ENCODE measurements around the gene BHLHE40.

BHLHE40 gene

DNA sequence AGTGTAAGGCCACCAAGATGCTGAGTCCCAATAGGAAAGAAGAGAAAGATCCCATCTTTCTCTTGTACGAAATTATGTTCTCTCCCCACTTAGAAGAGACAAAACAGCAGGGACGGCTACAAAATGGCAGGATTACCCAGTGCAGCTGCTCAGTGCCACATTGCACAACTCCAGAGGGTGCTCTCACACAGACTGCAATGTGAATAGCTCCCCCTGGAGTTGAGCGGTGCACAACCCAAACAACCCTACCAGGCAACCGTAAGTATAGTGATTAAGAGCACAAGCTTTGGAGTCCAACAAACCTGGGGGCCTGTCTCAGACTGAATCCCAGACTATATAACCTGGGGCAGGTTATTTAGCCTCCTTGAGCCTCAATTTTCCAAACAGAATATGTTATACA, 3.1 kb upstream of the BHLHE40 start:
- peaks cover 12% of the 10 kb centered on the region; the same call in 1 of the 2 replicates for H3K27me3 ChIP-seq
- peak; percentile 91 for TF ChIP-seq Cebpa-rat (IDR thresholded peaks at IDR 0.05)
- no peak overlapping the region for H3K9ac ChIP-seq
- H4K20me1 ChIP-seq: peaks cover 13% of the 10 kb centered on the region; the same call in 1 of the 2 replicates
- H3K4me3 ChIP-seq: no peak overlapping the region
- H3K27ac ChIP-seq: no peak overlapping the region
- peaks cover 71% of the 10 kb centered on the region for H3K4me1 ChIP-seq
- no peaks in the 10 kb centered on the region for H3K9me3 ChIP-seq
- peak overlapping the region; percentile 90 for H3K4me2 ChIP-seq
- H3K36me3 ChIP-seq: no peaks in the 10 kb centered on the region

DNA sequence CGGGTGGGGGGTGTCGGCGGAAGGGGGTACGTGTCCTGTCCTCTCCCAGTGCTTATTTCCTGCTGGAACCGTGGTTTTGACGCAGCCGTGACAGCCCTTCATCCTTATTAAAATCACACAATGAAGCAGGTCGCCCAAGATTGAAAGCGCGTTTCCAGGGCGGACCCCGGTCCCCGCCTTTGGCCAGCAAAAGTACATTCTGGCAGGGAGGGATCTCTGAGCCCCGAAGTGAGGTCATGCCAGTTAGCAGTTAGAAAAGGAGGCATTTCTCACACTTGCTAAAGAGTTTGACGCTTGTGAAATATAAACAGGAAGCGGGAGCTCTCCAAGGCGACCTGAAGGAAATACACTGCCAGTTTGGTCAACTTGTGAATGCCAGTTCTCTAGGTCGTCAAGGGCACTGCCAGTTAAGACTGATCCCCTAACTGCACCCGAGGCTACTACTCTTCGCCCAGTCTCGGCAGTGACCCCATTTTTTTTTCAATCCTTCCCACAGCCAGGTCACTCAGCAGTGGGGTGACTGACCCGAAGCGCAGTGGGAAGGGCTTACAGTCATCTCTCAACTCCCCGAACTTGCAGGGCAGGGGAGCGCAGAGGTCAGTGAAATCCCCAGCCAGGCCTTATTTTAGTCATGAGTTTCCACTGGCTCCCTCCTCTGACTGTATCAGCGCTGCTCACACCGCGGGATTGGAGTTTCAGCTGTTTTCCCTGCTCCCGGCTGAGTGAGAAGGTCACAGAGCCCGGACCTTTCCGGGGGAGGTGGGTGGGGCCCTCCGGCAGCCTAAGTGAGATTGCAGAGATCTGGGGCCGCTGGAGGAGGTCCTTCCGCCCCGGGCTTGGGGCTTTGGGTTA, 2.0 kb upstream of the BHLHE40 start:
- peak overlapping the region; percentile 79 for H3K9ac ChIP-seq
- H3K27me3 ChIP-seq: peaks cover 12% of the 10 kb centered on the region; the same call in 1 of the 2 replicates
- peak overlapping the region; percentile 89 for H3K27ac ChIP-seq
- peak overlapping the region; percentile 74 for H3K4me3 ChIP-seq
- TF ChIP-seq Cebpa-rat (IDR thresholded peaks at IDR 0.05): no peak
- peak overlapping the region; percentile 90 for H3K4me2 ChIP-seq
- H3K9me3 ChIP-seq: no peaks in the 10 kb centered on the region
- peaks cover 24% of the 10 kb centered on the region for H4K20me1 ChIP-seq
- peaks cover 82% of the 10 kb centered on the region for H3K4me1 ChIP-seq
- H3K36me3 ChIP-seq: no peaks in the 10 kb centered on the region

DNA sequence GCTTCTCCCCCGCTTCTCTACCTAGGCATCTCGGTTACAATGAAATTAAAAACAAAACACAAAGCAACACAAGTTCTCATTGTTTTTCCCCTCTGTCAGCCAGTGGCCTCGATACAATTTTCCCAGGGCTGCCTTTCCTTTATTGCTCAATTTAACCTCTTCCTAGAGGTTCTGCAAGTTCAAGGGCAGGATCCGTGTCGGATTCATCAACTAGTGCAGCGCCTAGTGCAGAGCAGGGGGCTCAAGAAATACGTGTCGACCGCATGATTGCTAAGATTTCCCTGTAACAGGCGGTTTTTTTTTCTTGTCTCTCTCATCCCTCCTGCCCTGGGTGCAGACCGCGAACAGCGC, 1.4 kb upstream of the BHLHE40 start:
- Histone ChIP-seq H3K4me1 (peaks cover 82% of the 10 kb centered on the region), H3K27me3 (peaks cover 12% of the 10 kb centered on the region; the same call in 1 of the 2 replicates), H3K4me2 (peak overlapping the region; percentile 90), H3K9ac (peak overlapping the region; percentile 79), H3K9me3 (no peaks in the 10 kb centered on the region), H3K4me3 (peak overlapping the region; percentile 74), H3K27ac (peak overlapping the region; percentile 89), H3K36me3 (peaks cover 1% of the 10 kb centered on the region; the same call in 1 of the 2 replicates), H4K20me1 (peaks cover 30% of the 10 kb centered on the region)
- no peak for TF ChIP-seq Cebpa-rat (IDR thresholded peaks at IDR 0.05)

DNA sequence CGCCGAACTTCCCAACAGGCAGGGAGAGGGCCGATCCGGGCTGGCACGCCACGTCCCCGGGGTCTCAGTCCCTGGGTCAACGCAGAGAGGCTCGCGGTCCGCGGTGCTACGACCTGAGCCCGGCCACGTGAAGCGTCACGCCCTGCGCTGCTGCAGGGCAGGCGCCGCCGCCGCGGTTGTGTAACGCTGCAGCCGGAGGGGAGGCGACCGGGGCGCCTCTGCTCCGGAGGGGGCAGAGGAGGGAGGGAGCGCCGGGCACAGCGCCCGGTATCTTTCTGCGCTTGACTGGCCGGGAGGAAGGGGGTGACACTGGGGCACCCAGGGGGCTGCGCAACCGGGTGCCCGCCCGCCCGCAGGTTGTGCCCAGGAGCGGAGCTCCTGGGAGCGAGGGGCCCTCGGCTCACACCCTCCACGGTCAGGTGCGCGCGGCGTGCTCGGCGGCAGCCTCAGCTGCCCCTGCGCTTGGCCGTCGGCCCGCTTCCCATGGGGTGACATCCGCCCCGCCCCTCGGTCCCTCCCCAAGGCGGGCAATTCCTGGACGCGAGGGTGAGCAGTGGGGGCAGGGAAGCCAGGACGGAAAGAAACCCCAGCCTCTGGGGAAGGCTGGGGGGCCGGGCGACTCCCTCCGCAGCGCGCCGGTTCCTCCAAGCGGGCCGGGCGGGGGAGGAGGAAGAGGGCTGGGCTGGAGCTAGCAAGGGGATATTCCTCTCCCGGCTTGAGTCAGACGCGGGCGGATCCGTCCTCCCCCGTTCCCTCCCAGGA, 852 bp upstream of the BHLHE40 start:
- Histone ChIP-seq H3K27me3 (peaks cover 12% of the 10 kb centered on the region; the same call in 1 of the 2 replicates), H3K9ac (peak overlapping the region; percentile 79), H3K4me1 (peaks cover 82% of the 10 kb centered on the region), H3K9me3 (no peaks in the 10 kb centered on the region), H3K4me3 (peak overlapping the region; percentile 74), H3K4me2 (peak overlapping the region; percentile 90), H3K36me3 (peaks cover 6% of the 10 kb centered on the region; the same call in 1 of the 2 replicates), H3K27ac (peak overlapping the region; percentile 89), H4K20me1 (peaks cover 35% of the 10 kb centered on the region)
- TF ChIP-seq Cebpa-rat (IDR thresholded peaks at IDR 0.05): peak; percentile 96

DNA sequence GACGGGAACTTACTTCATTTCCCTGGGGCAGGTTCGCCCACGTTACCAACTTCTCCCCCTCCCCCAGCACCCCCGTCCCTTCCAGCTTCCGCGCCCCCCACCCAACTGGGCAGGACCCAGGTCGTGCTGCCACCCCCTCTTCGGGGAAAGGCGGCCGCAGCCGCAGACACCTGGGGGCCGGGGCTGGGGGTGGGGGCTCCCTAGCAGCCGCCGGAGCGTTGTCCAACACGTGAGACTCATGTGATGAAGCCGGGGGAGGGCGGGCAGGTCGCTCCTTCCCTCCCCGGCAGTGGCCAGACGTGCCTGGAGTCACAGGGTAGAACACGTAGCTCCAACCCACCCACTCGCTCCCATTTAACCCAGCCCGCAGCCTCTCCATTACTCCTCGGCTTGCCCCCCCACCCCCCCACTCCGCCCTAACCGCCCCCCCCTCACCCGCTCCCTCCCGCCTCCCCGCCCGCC, 240 bp upstream of the BHLHE40 start:
- H3K4me2 ChIP-seq: peak overlapping the region; percentile 97
- H3K9ac ChIP-seq: peak overlapping the region; percentile 79
- H3K4me3 ChIP-seq: peak overlapping the region; percentile 74
- H3K4me1 ChIP-seq: peaks cover 82% of the 10 kb centered on the region
- H4K20me1 ChIP-seq: peaks cover 41% of the 10 kb centered on the region
- peaks cover 12% of the 10 kb centered on the region; the same call in 1 of the 2 replicates for H3K27me3 ChIP-seq
- H3K36me3 ChIP-seq: peaks cover 6% of the 10 kb centered on the region; the same call in 1 of the 2 replicates
- H3K27ac ChIP-seq: peak overlapping the region; percentile 89
- H3K9me3 ChIP-seq: no peaks in the 10 kb centered on the region
- TF ChIP-seq Cebpa-rat (IDR thresholded peaks at IDR 0.05): no peak

DNA sequence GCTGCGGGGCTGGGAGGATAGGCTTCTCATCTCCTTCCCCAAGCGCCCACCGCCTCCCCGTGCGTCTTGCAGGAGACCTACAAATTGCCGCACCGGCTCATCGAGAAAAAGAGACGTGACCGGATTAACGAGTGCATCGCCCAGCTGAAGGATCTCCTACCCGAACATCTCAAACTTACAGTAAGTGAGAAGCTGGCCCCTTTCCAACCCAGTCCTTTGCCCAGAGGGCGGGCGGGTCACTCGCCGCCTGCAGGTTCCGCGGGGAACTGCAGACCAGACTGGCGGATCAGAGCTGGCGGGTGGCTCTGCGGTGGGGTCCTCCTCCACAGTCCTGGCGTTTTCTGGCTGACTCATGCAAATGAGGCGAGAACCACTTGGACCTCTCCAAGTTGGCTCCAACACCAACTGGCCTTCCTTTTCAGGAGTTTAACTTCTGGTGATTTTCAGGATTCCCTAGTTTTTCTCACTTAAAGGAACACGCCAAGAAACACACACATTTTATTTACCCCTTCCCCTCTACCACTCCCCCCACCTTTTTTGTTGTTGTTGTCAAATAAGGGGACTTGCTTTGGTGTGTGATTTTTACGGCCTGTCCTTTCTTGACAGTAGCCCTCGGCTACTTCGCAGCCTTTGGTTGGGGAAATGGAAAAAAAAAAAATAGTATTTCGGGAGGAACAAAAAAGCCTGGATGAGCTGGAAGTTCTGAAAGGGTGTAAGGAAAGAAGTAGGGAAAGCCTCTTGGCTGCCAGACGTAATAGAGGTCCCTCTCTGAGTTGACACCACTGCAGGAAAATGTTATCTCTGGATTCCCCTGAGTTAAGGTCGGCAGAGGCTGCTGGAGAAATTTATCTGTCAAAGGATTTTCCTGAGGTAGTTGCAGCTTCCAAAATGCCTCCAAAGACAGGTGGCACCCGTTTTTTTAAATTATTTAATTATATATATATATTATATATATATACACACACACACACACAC, 1.3 kb downstream of the BHLHE40 start:
- Histone ChIP-seq H4K20me1 (peaks cover 55% of the 10 kb centered on the region), H3K4me3 (peak overlapping the region; percentile 74), H3K27ac (no peak overlapping the region), H3K9ac (peak overlapping the region; percentile 61), H3K27me3 (peaks cover 12% of the 10 kb centered on the region; the same call in 1 of the 2 replicates), H3K36me3 (peaks cover 6% of the 10 kb centered on the region; the same call in 1 of the 2 replicates), H3K4me1 (peaks cover 80% of the 10 kb centered on the region), H3K9me3 (no peaks in the 10 kb centered on the region), H3K4me2 (peak overlapping the region; percentile 97)
- no peak for TF ChIP-seq Cebpa-rat (IDR thresholded peaks at IDR 0.05)

DNA sequence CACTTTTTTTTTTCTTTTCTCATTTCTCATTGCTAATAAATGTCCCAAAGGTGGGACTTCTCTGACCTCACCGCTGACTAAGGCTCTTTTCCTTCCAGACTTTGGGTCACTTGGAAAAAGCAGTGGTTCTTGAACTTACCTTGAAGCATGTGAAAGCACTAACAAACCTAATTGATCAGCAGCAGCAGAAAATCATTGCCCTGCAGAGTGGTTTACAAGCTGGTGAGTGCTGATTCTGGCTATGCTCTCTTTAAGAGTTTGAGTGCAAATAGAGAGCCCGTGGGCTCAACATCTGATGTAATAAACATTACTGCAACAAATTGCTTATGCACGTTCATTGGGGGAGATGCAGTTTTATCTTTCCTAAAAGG, 2.0 kb downstream of the BHLHE40 start:
- Histone ChIP-seq H3K27ac (no peak overlapping the region), H3K9ac (no peak overlapping the region), H3K4me3 (peak overlapping the region; percentile 38; the same call in 1 of the 2 replicates), H3K4me2 (peak overlapping the region; percentile 97; the same call in 1 of the 2 replicates), H3K9me3 (no peaks in the 10 kb centered on the region), H4K20me1 (peaks cover 62% of the 10 kb centered on the region), H3K36me3 (peaks cover 6% of the 10 kb centered on the region; the same call in 1 of the 2 replicates), H3K27me3 (peaks cover 17% of the 10 kb centered on the region; the same call in 1 of the 2 replicates), H3K4me1 (peaks cover 80% of the 10 kb centered on the region)
- TF ChIP-seq Cebpa-rat (IDR thresholded peaks at IDR 0.05): no peak

DNA sequence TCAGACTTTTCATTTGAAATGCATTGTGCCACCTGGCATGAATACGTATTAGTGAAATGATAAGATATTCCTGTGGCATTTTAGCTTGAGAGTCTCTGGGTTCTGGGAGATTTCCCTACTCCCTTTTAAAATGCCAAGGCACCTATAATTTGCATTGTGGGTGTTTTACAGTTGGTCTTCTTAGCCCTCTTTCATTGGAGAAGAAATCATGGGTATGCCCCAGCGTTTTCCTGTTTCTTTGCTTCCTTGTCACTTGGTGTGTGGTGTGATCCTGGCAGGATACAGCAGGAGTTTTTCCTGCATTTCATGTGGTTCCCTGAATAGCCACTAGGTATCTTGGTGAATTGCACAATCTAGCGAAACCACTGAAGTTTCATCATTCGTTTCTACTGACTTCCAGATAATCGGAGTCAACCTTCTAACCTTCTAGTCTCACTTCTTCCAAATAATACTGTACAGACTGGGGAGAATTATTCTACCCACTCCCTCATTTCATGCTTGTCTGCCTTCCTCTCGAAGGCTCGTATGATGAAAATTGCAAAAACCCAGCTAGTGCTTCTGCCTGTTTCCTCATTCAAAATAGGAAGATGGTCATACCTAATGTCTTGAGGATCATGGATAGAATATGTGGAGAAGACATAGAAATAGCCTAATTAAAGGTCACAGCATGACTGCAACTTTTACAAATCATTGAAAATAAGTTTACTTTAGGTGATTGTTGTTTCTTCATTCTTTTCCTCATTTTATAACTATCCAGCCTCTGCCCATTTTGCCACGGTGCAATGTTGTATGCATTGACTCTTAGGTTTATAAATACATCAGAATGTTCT, 2.6 kb downstream of the BHLHE40 start:
- peak overlapping the region; percentile 38; the same call in 1 of the 2 replicates for H3K4me3 ChIP-seq
- peaks cover 22% of the 10 kb centered on the region; the same call in 1 of the 2 replicates for H3K27me3 ChIP-seq
- peaks cover 80% of the 10 kb centered on the region for H3K4me1 ChIP-seq
- peak overlapping the region; percentile 97; the same call in 1 of the 2 replicates for H3K4me2 ChIP-seq
- H3K36me3 ChIP-seq: peaks cover 6% of the 10 kb centered on the region; the same call in 1 of the 2 replicates
- H3K9me3 ChIP-seq: no peaks in the 10 kb centered on the region
- peaks cover 62% of the 10 kb centered on the region for H4K20me1 ChIP-seq
- no peak overlapping the region for H3K27ac ChIP-seq
- H3K9ac ChIP-seq: no peak overlapping the region
- peak; percentile 8; the same call in 1 of the 2 replicates for TF ChIP-seq Cebpa-rat (IDR thresholded peaks at IDR 0.05)
